Prostate gland (tissue), 2 donors: ENCODE results near the gene HTN3.

Experiments used
- POLR2A ChIP-seq: fragments of 450-650 bp; IDR thresholded peaks from one replicate; pipeline ENCODE4 v1.6.1; 2016; ENCODE audit warnings: antibody characterized with exemption, mild to moderate bottlenecking
- POLR2AphosphoS5 ChIP-seq: sonication (generic); formaldehyde crosslinking; IDR thresholded peaks from one replicate; pipeline ENCODE4 v1.6.1; 2017; ENCODE audit warnings: antibody characterized with exemption
- TF ChIP-seq, protein P1 (sequence below), 4 experiments: fragments of 200-600 bp in 2 of 4; fragments of 450-650 bp in 2 of 4; sonication (generic) in 2 of 4; IDR thresholded peaks; 1 replicate in 3 of 4; 2 replicates in 1 of 4; pipeline ENCODE4 v1.5.1; 2016 to 2019; ENCODE audit warnings: antibody characterized with exemption in 4 of 4, mild to moderate bottlenecking in 2 of 4, moderate library complexity in 2 of 4

DNA sequence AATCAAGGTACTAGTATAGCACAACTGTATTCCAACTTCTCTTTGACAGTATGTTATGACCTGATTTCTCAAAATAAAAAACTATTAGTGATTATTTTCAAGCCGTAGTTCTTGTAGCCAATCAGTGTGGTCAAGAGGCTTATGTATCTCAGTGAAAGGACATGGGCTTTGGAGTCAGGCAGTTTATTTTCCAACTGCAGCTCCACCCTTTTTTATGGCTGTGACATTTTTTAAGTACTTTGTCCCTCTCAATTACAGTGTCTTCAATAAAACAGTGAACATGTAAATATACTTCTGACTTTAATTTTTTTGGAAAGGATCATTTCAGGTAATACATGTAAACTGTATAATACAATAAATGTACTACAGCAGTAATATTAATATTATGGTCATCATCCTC, 51.9 kb downstream of the HTN3 start:
- no peak for TF ChIP-seq POLR2A
- TF ChIP-seq, protein P1, sequence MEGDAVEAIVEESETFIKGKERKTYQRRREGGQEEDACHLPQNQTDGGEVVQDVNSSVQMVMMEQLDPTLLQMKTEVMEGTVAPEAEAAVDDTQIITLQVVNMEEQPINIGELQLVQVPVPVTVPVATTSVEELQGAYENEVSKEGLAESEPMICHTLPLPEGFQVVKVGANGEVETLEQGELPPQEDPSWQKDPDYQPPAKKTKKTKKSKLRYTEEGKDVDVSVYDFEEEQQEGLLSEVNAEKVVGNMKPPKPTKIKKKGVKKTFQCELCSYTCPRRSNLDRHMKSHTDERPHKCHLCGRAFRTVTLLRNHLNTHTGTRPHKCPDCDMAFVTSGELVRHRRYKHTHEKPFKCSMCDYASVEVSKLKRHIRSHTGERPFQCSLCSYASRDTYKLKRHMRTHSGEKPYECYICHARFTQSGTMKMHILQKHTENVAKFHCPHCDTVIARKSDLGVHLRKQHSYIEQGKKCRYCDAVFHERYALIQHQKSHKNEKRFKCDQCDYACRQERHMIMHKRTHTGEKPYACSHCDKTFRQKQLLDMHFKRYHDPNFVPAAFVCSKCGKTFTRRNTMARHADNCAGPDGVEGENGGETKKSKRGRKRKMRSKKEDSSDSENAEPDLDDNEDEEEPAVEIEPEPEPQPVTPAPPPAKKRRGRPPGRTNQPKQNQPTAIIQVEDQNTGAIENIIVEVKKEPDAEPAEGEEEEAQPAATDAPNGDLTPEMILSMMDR (IDR thresholded peaks at IDR 0.05) = no peak
- TF ChIP-seq POLR2AphosphoS5 = no peak
